T-cell (primary cell): ENCODE data around the gene MIOX. TPM values are rescaled to one million over a fixed set of nuclear protein-coding genes. Genes with fewer than 3 reads are reported as not detected.

Source experiments
- ATAC-seq, 4 experiments: fragments of 200-7000 bp in 3 of 4; fragments of 150-1000 bp in 1 of 4; cut with Tn5 transposase; replicated peaks in 1 of 4; 1 replicate in 3 of 4; 2 replicates in 1 of 4; pipeline ENCODE4 v1.10.0; 2021; ENCODE audit warnings: moderate library complexity in 3 of 4, mild to moderate bottlenecking in 2 of 4, moderate number of reproducible peaks in 1 of 4
- CTCF ChIA-PET, 2 donors: fragments of 300-600 bp; sonication (Branson Sonifier 250); formaldehyde crosslinking; loops; one replicate each; lab custom pipeline; 2022; ENCODE audit warnings: antibody characterized with exemption in 2 of 2; lab: Charles Lee
- POLR2A ChIA-PET, 2 donors: fragments of 300-600 bp; sonication (Branson Sonifier 250); formaldehyde crosslinking; loops; one replicate each; lab custom pipeline; 2022; ENCODE audit warnings: antibody characterized with exemption in 2 of 2; lab: Charles Lee
- DNase-seq, 35 experiments: peaks; one replicate each; pipeline versions ENCODE4 v3.0.0 to v3.0.0-alpha.2; 2013 to 2023
- H3K27ac ChIP-seq: one replicate; pipeline ENCODE4 v1.5.1; 2013; ENCODE audit warnings: low read length
- H3K27me3 ChIP-seq, 2 experiments: replicated peaks in 1 of 2; 1 replicate in 1 of 2; 2 replicates in 1 of 2; pipeline versions ENCODE4 v1.6.1 to v1.7.0; 2013; ENCODE audit warnings: low read length in 1 of 2, mixed read lengths in 1 of 2; ENCODE audit not compliant: control insufficient read depth in 2 of 2, insufficient read depth in 2 of 2; ENCODE audit errors: extremely low read depth in 1 of 2
- H3K36me3 ChIP-seq, 2 donors: 1 replicate in 1 of 2; 2 replicates in 1 of 2; pipeline versions ENCODE4 v1.6.1 to v1.7.0; 2013; ENCODE audit warnings: low read length in 1 of 2; ENCODE audit not compliant: control insufficient read depth in 2 of 2, insufficient read depth in 1 of 2; ENCODE audit errors: extremely low read depth in 1 of 2
- H3K4me1 ChIP-seq, 2 experiments: 1 replicate in 1 of 2; 2 replicates in 1 of 2; pipeline versions ENCODE4 v1.6.1 to v1.7.0; 2013; ENCODE audit warnings: low read length in 2 of 2, mixed read lengths in 1 of 2; ENCODE audit not compliant: insufficient read depth in 2 of 2, control insufficient read depth in 1 of 2; ENCODE audit errors: extremely low read depth in 1 of 2
- H3K4me3 ChIP-seq, 2 donors: 1 replicate in 1 of 2; 2 replicates in 1 of 2; pipeline versions ENCODE4 v1.5.1 to v1.7.0; 2013; ENCODE audit warnings: mild to moderate bottlenecking in 2 of 2, low read length in 1 of 2, moderate library complexity in 1 of 2; ENCODE audit not compliant: control insufficient read depth in 1 of 2; ENCODE audit errors: extremely low read depth in 1 of 2
- H3K9me3 ChIP-seq: 2 replicates; pipeline ENCODE4 v1.7.0; 2013
- H3K27ac Mint-ChIP-seq, 2 donors: one replicate each; pipeline ENCODE4 v1.8.0; 2020 to 2021; ENCODE audit warnings: mild to moderate bottlenecking in 2 of 2, mixed read lengths in 2 of 2
- H3K27me3 Mint-ChIP-seq, 2 donors: one replicate each; pipeline ENCODE4 v1.8.0; 2021 to 2022; ENCODE audit warnings: mixed read lengths in 2 of 2
- H3K36me3 Mint-ChIP-seq: one replicate; pipeline ENCODE4 v1.8.0; 2021; ENCODE audit warnings: mixed read lengths
- H3K4me1 Mint-ChIP-seq, 3 donors: one replicate each; pipeline ENCODE4 v1.8.0; 2020 to 2022; ENCODE audit warnings: mixed read lengths in 3 of 3, mild to moderate bottlenecking in 1 of 3
- H3K4me3 Mint-ChIP-seq, 3 donors: one replicate each; pipeline ENCODE4 v1.8.0; 2020 to 2022; ENCODE audit warnings: mild to moderate bottlenecking in 3 of 3, mixed read lengths in 3 of 3, moderate library complexity in 3 of 3
- H3K9me3 Mint-ChIP-seq, 3 donors: one replicate each; pipeline ENCODE4 v1.8.0; 2020 to 2022; ENCODE audit warnings: mixed read lengths in 3 of 3
- WGBS: methylation state at CpG from one replicate; pipeline ENCODE4 v1.1.5; 2013; ENCODE audit warnings: missing lambda C conversion rate; ENCODE audit not compliant: insufficient coverage; 5-methylcytosine and 5-hydroxymethylcytosine counted together
- total RNA-seq, 35 experiments: library from RNA in 6 of 35; stranded (reverse) in 6 of 35; fragments of 120-200 nt in 1 of 35; gene quantifications; one replicate each; pipeline versions ENCODE4 v1.2.1 to v1.2.4 and lab custom pipeline; 2013 to 2026

MIOX gene
- total RNA-seq, 5 donors from 2014 or later (not counting 1 experiment from before 2014, with no cell fraction given): 0.36 to 0.70 (median 0.54) TPM; not detected in 1

DNA sequence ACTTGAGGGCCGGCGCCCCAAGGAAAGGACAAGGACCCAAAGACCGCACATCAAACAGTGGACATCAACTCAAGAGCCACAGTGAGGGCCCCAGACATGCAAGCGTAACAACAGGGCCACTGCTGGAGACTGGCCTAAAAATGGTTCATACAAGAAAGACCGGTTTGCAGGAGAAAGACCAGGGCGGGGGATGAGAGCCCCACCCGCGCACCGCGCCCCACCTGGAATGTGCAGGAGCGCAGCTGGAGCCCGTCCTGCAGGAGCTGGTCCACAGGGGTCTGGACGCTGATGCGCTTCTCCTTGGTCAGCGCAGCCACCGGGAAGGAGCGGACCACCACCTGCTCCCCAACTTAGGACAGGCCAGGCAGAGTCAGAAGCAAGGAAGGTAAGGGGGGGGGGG, 25.7 kb upstream of the MIOX start:
- ChIA-PET CTCF (no interaction called here), POLR2A (no interaction called here)
- no peak for ATAC-seq
- Mint-ChIP-seq H3K36me3 (peaks cover 34% of the 10 kb centered on the region), H3K4me1 (peaks cover 0 to 2% (median 1%) of the 10 kb centered on the region in 3 donors), H3K27ac (no peak overlapping the region), H3K27me3 (no peaks in the 10 kb centered on the region), H3K4me3 (no peak overlapping the region), H3K9me3 (no peaks in the 10 kb centered on the region)
- Histone ChIP-seq H3K27me3 (no peaks in the 10 kb centered on the region), H3K4me3 (no peak overlapping the region), H3K4me1 (peaks cover 0 to 10% of the 10 kb centered on the region in 2 experiments), H3K27ac (no peak overlapping the region), H3K36me3 (peaks cover 21 to 94% of the 10 kb centered on the region in 2 donors), H3K9me3 (no peaks in the 10 kb centered on the region)
- WGBS: 98% methylated on average over 16 of the region's 17 CpGs
- no peak for DNase-seq

DNA sequence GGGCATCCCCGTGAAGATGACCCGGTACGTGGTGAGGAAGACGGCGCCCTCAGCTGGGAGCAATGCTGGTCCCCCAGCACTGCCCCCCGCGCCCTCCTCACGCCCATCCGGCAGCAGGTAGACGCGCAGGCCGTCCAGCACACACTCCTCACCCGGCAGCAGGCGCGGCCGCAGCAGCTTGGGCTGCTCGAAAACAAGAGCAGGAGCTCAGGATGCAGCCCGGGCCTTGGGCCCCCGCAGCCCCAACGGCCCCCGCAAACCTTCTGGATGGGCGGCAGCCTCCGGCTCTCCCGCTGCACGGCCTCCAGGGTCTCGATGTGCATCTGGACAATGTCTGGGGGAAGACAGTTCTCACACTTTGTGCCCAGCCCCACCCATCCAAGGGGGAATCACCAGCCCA, 25.1 kb upstream of the MIOX start:
- Mint-ChIP-seq H3K4me1 (peaks cover 1 to 4% (median 3%) of the 10 kb centered on the region in 3 donors), H3K27me3 (no peaks in the 10 kb centered on the region), H3K36me3 (peaks cover 39% of the 10 kb centered on the region), H3K4me3 (no peak overlapping the region), H3K9me3 (no peaks in the 10 kb centered on the region), H3K27ac (no peak overlapping the region)
- CTCF ChIA-PET: no interaction called here
- Histone ChIP-seq H3K27ac (no peak overlapping the region), H3K9me3 (no peaks in the 10 kb centered on the region), H3K36me3 (peaks cover 21 to 96% of the 10 kb centered on the region in 2 donors), H3K4me3 (no peak overlapping the region), H3K4me1 (peaks cover 0 to 14% of the 10 kb centered on the region in 2 experiments), H3K27me3 (no peaks in the 10 kb centered on the region)
- 97% methylated on average over 21 of the region's 26 CpGs for WGBS
- POLR2A ChIA-PET: no interaction called here
- ATAC-seq (no peak), DNase-seq (no peak)

DNA sequence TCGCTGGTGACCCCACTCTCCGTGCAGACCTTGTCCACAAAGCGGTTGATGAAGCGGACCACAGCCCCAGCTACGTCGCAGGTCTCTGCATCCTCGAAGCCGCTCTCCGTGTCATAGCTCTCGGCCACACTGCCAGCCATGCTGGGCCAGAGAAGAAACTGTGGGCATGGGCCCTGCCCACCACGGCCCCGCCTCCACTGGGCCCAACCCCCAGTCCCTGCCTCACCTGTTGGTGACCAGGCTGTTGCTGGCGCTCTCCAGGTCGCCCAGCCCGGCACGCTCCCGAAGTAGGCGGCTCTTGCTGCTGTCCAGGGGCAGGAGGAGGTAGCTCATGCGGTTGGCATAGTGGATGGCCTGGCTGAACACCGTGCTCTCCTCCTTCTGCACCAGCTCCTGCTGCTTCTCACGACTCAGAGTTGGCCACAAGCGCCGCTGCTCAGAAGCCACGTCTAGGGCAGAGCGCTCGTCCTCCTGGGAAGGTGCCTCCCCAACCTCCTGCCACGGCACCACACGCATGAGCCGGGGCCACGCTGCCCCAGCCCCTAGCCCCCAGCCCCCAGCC, 24.6 kb upstream of the MIOX start:
- Histone ChIP-seq H3K4me3 (no peak overlapping the region), H3K4me1 (peaks cover 0 to 18% of the 10 kb centered on the region in 2 experiments), H3K36me3 (peaks cover 21 to 96% of the 10 kb centered on the region in 2 donors), H3K9me3 (no peaks in the 10 kb centered on the region), H3K27ac (no peak overlapping the region), H3K27me3 (no peaks in the 10 kb centered on the region)
- Mint-ChIP-seq H3K9me3 (no peaks in the 10 kb centered on the region), H3K4me3 (no peak overlapping the region), H3K27ac (no peak overlapping the region), H3K36me3 (peaks cover 41% of the 10 kb centered on the region), H3K27me3 (no peaks in the 10 kb centered on the region), H3K4me1 (peaks cover 6 to 8% (median 7%) of the 10 kb centered on the region in 3 donors)
- no peak for ATAC-seq
- 94% methylated on average over 23 of the region's 30 CpGs for WGBS
- no peak for DNase-seq
- POLR2A ChIA-PET: no interaction called here
- CTCF ChIA-PET: no interaction called here

DNA sequence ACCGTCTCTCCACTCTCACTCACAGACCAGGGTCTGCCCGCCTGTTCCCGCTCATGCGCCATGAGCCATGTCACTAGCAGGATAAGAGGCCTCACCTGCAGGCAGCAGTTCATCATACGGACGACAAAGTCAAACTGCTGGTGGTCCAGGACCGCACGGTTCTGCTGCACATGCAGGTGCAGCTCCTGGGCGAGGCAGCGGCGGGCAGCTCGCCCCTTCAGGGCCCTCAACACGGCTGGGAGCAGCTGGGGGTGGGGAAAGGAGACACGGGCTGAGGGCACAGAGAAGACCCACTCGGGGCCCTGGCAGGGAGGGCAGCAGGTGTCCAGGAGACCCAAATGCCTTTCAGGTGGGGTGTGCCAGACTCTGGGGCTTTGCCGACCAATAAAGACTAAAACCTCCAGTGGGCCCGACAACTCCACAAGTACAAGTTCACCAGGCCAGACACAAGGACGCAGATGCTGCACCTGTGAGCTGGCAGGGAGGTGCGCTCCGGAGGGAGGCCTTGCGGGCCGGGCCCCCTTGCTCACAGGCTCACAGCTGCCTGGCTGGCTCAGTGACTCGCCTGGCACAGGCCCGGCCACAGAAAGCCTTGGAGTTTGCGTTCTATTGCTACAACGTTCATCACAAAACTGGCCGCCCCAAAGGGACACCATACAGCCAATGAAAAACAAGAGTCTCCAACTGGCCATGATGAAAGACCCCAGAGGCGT, 23.3 kb upstream of the MIOX start:
- H3K4me1 Mint-ChIP-seq: peaks cover 10 to 13% (median 10%) of the 10 kb centered on the region in 3 donors
- no peak for DNase-seq
- Histone ChIP-seq H3K4me1 (peaks cover 4 to 26% of the 10 kb centered on the region in 2 experiments), H3K9me3 (no peaks in the 10 kb centered on the region), H3K4me3 (no peak overlapping the region), H3K36me3 (peaks cover 21 to 95% of the 10 kb centered on the region in 2 donors), H3K27ac (no peak overlapping the region), H3K27me3 (no peaks in the 10 kb centered on the region)
- H3K27ac Mint-ChIP-seq: peak overlapping the region in 1 of 2 donors; percentile 48
- ChIA-PET POLR2A (no interaction called here), CTCF (no interaction called here)
- H3K9me3 Mint-ChIP-seq: no peaks in the 10 kb centered on the region
- H3K4me3 Mint-ChIP-seq: no peak overlapping the region
- 97% methylated on average over 26 of the region's 28 CpGs for WGBS
- no peaks in the 10 kb centered on the region for H3K27me3 Mint-ChIP-seq
- no peak for ATAC-seq
- H3K36me3 Mint-ChIP-seq: peaks cover 36% of the 10 kb centered on the region

DNA sequence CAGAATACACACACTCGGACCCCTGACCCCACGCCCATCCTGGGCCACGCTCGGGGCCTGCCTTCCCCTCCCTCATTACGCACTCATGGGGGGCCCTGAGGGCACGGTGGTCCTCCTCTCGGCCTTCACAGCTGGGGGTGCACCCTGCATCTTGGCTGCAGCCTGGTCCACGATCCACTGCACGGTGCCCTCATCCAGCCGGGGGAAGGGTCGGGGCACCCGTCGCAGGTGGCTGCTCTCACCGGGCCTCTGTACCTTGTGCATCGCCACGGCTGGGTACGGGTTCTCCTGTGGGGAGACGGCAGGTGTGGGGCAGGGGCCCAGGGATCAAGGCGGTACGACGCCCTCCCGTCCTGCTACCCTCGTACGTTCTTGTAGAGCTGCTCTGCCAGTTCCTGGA, 22.2 kb upstream of the MIOX start:
- Histone ChIP-seq H3K27ac (no peak overlapping the region), H3K27me3 (no peaks in the 10 kb centered on the region), H3K9me3 (no peaks in the 10 kb centered on the region), H3K4me1 (peaks cover 8 to 38% of the 10 kb centered on the region in 2 experiments), H3K4me3 (no peak overlapping the region), H3K36me3 (peaks cover 17 to 85% of the 10 kb centered on the region in 2 donors)
- ChIA-PET CTCF (no interaction called here), POLR2A (no interaction called here)
- DNase-seq: no peak
- Mint-ChIP-seq H3K9me3 (no peaks in the 10 kb centered on the region), H3K4me3 (no peak overlapping the region), H3K36me3 (peaks cover 31% of the 10 kb centered on the region), H3K4me1 (peaks cover 21 to 24% (median 21%) of the 10 kb centered on the region in 3 donors), H3K27me3 (no peaks in the 10 kb centered on the region), H3K27ac (no peak overlapping the region)
- 96% methylated on average over 15 of the region's 24 CpGs for WGBS
- ATAC-seq: no peak

DNA sequence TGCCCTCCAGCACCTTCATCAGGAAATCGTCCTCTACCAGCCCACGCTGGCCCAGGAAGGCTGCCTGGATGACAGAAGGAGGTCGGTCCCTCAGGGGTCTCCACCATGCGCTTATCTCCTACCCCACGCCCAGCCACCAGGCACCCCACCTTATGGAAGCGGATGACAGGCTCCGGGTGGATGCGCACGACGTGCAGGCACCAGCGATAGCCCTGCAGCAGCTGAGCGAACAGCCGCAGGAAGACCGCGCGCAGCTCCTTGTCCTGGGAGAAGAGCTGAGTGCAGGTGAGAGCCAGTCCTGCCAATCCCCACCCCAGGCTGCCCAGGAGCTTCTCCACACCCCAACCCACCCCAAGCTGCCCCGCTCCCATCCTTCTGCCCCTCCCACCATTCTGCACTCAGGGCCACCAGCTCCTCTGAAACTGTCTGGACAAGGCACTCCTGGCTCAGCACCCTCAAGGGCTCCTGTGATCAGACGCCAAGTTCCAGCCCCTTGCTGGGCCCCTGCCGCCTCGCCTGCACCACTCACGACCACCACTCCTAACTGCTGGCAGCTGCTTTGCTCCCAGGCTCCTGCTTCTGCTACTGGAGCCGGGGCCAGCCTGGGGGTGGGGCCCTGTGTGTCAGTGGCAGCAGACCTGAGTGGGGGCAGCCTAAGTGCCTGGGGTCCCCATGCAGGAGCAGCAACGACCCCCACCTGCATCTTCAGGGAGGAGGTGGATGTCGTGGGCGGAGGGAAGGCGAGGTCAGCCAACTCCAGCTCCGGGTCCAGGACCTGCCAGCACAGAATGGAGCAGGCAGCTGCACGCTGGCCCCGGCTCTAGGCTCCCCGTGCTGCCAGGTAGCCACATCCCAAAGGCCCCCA, 21.4 kb upstream of the MIOX start:
- ATAC-seq: no peak
- Mint-ChIP-seq H3K4me1 (peaks cover 26 to 30% (median 28%) of the 10 kb centered on the region in 3 donors), H3K4me3 (no peak overlapping the region), H3K27me3 (no peaks in the 10 kb centered on the region), H3K36me3 (peaks cover 28% of the 10 kb centered on the region), H3K27ac (no peak overlapping the region), H3K9me3 (no peaks in the 10 kb centered on the region)
- ChIA-PET POLR2A (no interaction called here), CTCF (no interaction called here)
- peaks cover 10 to 46% of the 10 kb centered on the region in 2 experiments for H3K4me1 ChIP-seq
- H3K27me3 ChIP-seq: no peaks in the 10 kb centered on the region
- no peak for DNase-seq
- H3K4me3 ChIP-seq: no peak overlapping the region
- no peak overlapping the region for H3K27ac ChIP-seq
- peaks cover 10 to 77% of the 10 kb centered on the region in 2 donors for H3K36me3 ChIP-seq
- WGBS: 96% methylated on average over 25 of the region's 30 CpGs
- H3K9me3 ChIP-seq: no peaks in the 10 kb centered on the region
